IMR-90 (cell line): ENCODE measurements around the gene KRT39.

Experiments used
- CEBPB ChIP-seq: IDR thresholded peaks from 2 replicates; pipeline ENCODE4 v1.6.1; 2012; ENCODE audit warnings: low read depth, low read length, improper control_type of control experiment
- CHD1 ChIP-seq: IDR thresholded peaks from 2 replicates; pipeline ENCODE4 v1.6.1; 2012; ENCODE audit warnings: low read depth, low read length, improper control_type of control experiment
- FOS ChIP-seq: fragments of 150-350 bp; IDR thresholded peaks from 2 replicates; pipeline ENCODE4 v1.6.1; 2016; ENCODE audit warnings: low read depth, low read length
- MAFK ChIP-seq: IDR thresholded peaks from 2 replicates; pipeline ENCODE4 v1.6.1; 2012; ENCODE audit warnings: low read depth, low read length, improper control_type of control experiment
- MAZ ChIP-seq: IDR thresholded peaks from 2 replicates; pipeline ENCODE4 v1.6.1; 2012; ENCODE audit warnings: low read depth, mild to moderate bottlenecking, low read length, improper control_type of control experiment, moderate library complexity, borderline replicate concordance
- MXI1 ChIP-seq: IDR thresholded peaks from 2 replicates; pipeline ENCODE4 v1.6.1; 2012; ENCODE audit warnings: low read depth, mild to moderate bottlenecking, low read length, moderate library complexity, borderline replicate concordance
- NFE2L2 ChIP-seq: fragments of 150-350 bp; IDR thresholded peaks from 2 replicates; pipeline ENCODE4 v1.6.1; 2016; ENCODE audit warnings: low read depth, mild to moderate bottlenecking, low read length
- POLR2A ChIP-seq: IDR thresholded peaks from 2 replicates; pipeline ENCODE4 v1.6.1; 2012; ENCODE audit warnings: mild to moderate bottlenecking, low read depth, low read length
- RAD21 ChIP-seq: IDR thresholded peaks from 2 replicates; pipeline ENCODE4 v1.6.1; 2012; ENCODE audit warnings: low read length, improper control_type of control experiment
- RCOR1 ChIP-seq: IDR thresholded peaks from 2 replicates; pipeline ENCODE4 v1.6.1; 2012; ENCODE audit warnings: mild to moderate bottlenecking, low read length, improper control_type of control experiment; ENCODE audit not compliant: insufficient replicate concordance
- SMC3 ChIP-seq: fragments of 150-350 bp; IDR thresholded peaks from 2 replicates; pipeline ENCODE4 v1.6.1; 2016; ENCODE audit warnings: low read depth, mild to moderate bottlenecking, antibody characterized with exemption, low read length, moderate library complexity
- TF ChIP-seq, protein P1 (sequence below): conservative IDR thresholded peaks from 2 replicates; pipeline ENCODE4 v1.5.1; 2012; ENCODE audit warnings: mild to moderate bottlenecking, low read depth, low read length, improper control_type of control experiment
- TF ChIP-seq, protein P2 (sequence below): fragments of 150-350 bp; IDR thresholded peaks from 2 replicates; pipeline ENCODE4 v1.6.1; 2017; ENCODE audit warnings: mild to moderate bottlenecking, antibody characterized with exemption, low read length, low read depth
- TF ChIP-seq, protein P3 (sequence below): fragments of 150-350 bp; IDR thresholded peaks from 2 replicates; pipeline ENCODE4 v1.6.1; 2016; ENCODE audit warnings: low read depth, mild to moderate bottlenecking, low read length, moderate library complexity, borderline replicate concordance

DNA sequence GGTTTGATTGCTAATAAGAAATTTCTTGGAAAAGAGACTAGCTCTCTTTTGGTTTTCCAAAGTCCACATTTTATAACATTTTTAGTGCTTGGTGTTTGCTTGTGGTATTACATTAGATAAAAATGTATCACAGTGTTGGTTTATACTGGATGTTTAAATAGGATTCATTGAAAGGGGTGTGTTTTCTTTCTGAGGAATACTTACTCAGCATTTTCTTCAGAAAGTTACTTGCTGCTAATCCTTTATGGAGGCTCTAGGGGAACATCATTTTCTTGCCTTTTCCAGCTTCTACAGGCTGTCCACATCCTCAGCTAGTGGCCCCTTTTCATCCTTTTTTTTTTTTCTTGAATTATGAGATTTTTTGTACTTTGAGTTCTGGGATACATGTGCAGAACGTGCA is 834 bp upstream of the KRT39 start:
- TF ChIP-seq MAFK, result peak; percentile 92
- TF ChIP-seq, protein P1, sequence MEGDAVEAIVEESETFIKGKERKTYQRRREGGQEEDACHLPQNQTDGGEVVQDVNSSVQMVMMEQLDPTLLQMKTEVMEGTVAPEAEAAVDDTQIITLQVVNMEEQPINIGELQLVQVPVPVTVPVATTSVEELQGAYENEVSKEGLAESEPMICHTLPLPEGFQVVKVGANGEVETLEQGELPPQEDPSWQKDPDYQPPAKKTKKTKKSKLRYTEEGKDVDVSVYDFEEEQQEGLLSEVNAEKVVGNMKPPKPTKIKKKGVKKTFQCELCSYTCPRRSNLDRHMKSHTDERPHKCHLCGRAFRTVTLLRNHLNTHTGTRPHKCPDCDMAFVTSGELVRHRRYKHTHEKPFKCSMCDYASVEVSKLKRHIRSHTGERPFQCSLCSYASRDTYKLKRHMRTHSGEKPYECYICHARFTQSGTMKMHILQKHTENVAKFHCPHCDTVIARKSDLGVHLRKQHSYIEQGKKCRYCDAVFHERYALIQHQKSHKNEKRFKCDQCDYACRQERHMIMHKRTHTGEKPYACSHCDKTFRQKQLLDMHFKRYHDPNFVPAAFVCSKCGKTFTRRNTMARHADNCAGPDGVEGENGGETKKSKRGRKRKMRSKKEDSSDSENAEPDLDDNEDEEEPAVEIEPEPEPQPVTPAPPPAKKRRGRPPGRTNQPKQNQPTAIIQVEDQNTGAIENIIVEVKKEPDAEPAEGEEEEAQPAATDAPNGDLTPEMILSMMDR, result no peak
- TF ChIP-seq SMC3, result no peak
- TF ChIP-seq MAZ, result no peak
- TF ChIP-seq POLR2A, result no peak
- no peak for TF ChIP-seq CEBPB
- TF ChIP-seq, protein P2, sequence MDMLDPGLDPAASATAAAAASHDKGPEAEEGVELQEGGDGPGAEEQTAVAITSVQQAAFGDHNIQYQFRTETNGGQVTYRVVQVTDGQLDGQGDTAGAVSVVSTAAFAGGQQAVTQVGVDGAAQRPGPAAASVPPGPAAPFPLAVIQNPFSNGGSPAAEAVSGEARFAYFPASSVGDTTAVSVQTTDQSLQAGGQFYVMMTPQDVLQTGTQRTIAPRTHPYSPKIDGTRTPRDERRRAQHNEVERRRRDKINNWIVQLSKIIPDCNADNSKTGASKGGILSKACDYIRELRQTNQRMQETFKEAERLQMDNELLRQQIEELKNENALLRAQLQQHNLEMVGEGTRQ, result no peak
- TF ChIP-seq, protein P3, sequence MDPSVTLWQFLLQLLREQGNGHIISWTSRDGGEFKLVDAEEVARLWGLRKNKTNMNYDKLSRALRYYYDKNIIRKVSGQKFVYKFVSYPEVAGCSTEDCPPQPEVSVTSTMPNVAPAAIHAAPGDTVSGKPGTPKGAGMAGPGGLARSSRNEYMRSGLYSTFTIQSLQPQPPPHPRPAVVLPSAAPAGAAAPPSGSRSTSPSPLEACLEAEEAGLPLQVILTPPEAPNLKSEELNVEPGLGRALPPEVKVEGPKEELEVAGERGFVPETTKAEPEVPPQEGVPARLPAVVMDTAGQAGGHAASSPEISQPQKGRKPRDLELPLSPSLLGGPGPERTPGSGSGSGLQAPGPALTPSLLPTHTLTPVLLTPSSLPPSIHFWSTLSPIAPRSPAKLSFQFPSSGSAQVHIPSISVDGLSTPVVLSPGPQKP, result no peak
- TF ChIP-seq CHD1, result no peak
- no peak for TF ChIP-seq MXI1
- TF ChIP-seq RAD21, result no peak
- no peak for TF ChIP-seq RCOR1
- no peak for TF ChIP-seq NFE2L2
- no peak for TF ChIP-seq FOS
